Esophagus squamous epithelium (tissue), 5 donors: Measurements from ENCODE around the gene PHLDA1. TPM values are rescaled to one million over a fixed set of nuclear protein-coding genes. Genes with fewer than 3 reads are reported as not detected.

ENCODE experiments used
- DNase-seq: peaks from one replicate; lab custom pipeline; 2025; lab: John Stamatoyannopoulos, UW
- H3K27ac ChIP-seq, 4 donors: fragments of 200-600 bp; sonication (generic); one replicate each; pipeline ENCODE4 v1.5.1; 2016 to 2019; ENCODE audit warnings: mild to moderate bottlenecking in 1 of 4
- H3K27me3 ChIP-seq, 4 donors: fragments of 200-600 bp; sonication (generic); 1 replicate in 3 of 4; 2 replicates in 1 of 4; pipeline versions ENCODE4 v1.5.1 to v1.6.0; 2017 to 2021; ENCODE audit warnings: antibody characterized with exemption in 1 of 4
- H3K36me3 ChIP-seq, 3 donors: fragments of 200-600 bp; sonication (generic); one replicate each; pipeline ENCODE4 v1.5.1; 2016 to 2019
- H3K4me1 ChIP-seq, 3 donors: fragments of 200-600 bp; sonication (generic); one replicate each; pipeline ENCODE4 v1.5.1; 2017 to 2019
- H3K4me3 ChIP-seq, 4 donors: fragments of 200-600 bp; sonication (generic); 1 replicate in 3 of 4; 2 replicates in 1 of 4; pipeline ENCODE4 v1.5.1; 2016 to 2019; ENCODE audit warnings: mild to moderate bottlenecking in 2 of 4, moderate library complexity in 1 of 4
- H3K9me3 ChIP-seq, 3 donors: fragments of 200-600 bp; sonication (generic); one replicate each; pipeline ENCODE4 v1.5.1; 2016 to 2019
- POLR2A ChIP-seq, 4 donors: fragments of 450-650 bp; IDR thresholded peaks; one replicate each; pipeline ENCODE4 v1.6.1; 2017; ENCODE audit warnings: antibody characterized with exemption in 4 of 4, mild to moderate bottlenecking in 4 of 4, moderate library complexity in 3 of 4
- WGBS, 2 donors: methylation state at CpG; one replicate each; pipeline ENCODE4 v1.1.5; 2018; 5-methylcytosine and 5-hydroxymethylcytosine counted together
- intact Hi-C: fragments of 100-400 bp; cut with DNase I; formaldehyde crosslinking; loops from one replicate; pipeline ENCODE4 v1.15.0; 2022
- total RNA-seq, 4 donors: library from RNA; depleted of rRNA; stranded (reverse); fragments of >200 nt; gene quantifications; one replicate each; pipeline ENCODE4 v1.1.0, GENCODE V29; 2016
- TF ChIP-seq, protein P1 (sequence below), 6 experiments: fragments of 450-650 bp in 4 of 6; fragments of 200-600 bp in 2 of 6; sonication (generic) in 2 of 6; IDR thresholded peaks; one replicate each; pipeline ENCODE4 v1.5.1; 2016 to 2019; ENCODE audit warnings: antibody characterized with exemption in 6 of 6, mild to moderate bottlenecking in 4 of 6, moderate library complexity in 4 of 6
- donor health status: DM: yes; HTN: yes; CAD: no.

PHLDA1 gene
- total RNA-seq, 4 donors from 2014 or later = 33.8 to 77.8 (median 56.7) TPM

- no peak for DNase-seq
- intact Hi-C loops = no loop called here
- no peaks in the 10 kb centered on the region for H3K9me3 ChIP-seq
- no peak for TF ChIP-seq POLR2A (IDR thresholded peaks at IDR 0.05)
- TF ChIP-seq, protein P1, sequence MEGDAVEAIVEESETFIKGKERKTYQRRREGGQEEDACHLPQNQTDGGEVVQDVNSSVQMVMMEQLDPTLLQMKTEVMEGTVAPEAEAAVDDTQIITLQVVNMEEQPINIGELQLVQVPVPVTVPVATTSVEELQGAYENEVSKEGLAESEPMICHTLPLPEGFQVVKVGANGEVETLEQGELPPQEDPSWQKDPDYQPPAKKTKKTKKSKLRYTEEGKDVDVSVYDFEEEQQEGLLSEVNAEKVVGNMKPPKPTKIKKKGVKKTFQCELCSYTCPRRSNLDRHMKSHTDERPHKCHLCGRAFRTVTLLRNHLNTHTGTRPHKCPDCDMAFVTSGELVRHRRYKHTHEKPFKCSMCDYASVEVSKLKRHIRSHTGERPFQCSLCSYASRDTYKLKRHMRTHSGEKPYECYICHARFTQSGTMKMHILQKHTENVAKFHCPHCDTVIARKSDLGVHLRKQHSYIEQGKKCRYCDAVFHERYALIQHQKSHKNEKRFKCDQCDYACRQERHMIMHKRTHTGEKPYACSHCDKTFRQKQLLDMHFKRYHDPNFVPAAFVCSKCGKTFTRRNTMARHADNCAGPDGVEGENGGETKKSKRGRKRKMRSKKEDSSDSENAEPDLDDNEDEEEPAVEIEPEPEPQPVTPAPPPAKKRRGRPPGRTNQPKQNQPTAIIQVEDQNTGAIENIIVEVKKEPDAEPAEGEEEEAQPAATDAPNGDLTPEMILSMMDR (IDR thresholded peaks at IDR 0.05) = no peak
- no peaks in the 10 kb centered on the region for H3K27me3 ChIP-seq
- no peak overlapping the region for H3K4me3 ChIP-seq
- peaks cover 0 to 11% (median 5%) of the 10 kb centered on the region in 3 donors for H3K4me1 ChIP-seq
- H3K27ac ChIP-seq = no peak overlapping the region
- H3K36me3 ChIP-seq = peaks cover 0 to 8% (median 0%) of the 10 kb centered on the region in 3 donors
- WGBS, 2 donors = 83 to 89% methylated on average over 2 of the region's 2 CpGs
Measured at GRCh38 chr12:76041406-76041805, 9.8 kb upstream of the PHLDA1 start.

- no peak for TF ChIP-seq POLR2A (IDR thresholded peaks at IDR 0.05)
- TF ChIP-seq, protein P1 (IDR thresholded peaks at IDR 0.05) = no peak
- intact Hi-C loops = no loop called here
- H3K4me3 ChIP-seq = no peak overlapping the region
- no peak for DNase-seq
- H3K36me3 ChIP-seq = peaks cover 0 to 8% (median 0%) of the 10 kb centered on the region in 3 donors
- peaks cover 0 to 11% (median 5%) of the 10 kb centered on the region in 3 donors for H3K4me1 ChIP-seq
- H3K27me3 ChIP-seq = no peaks in the 10 kb centered on the region
- H3K9me3 ChIP-seq = no peaks in the 10 kb centered on the region
- 82 to 95% methylated on average over 4 of the region's 4 CpGs for WGBS, 2 donors
- no peak overlapping the region for H3K27ac ChIP-seq
Measured at GRCh38 chr12:76040461-76040860, 8.9 kb upstream of the PHLDA1 start.

DNA sequence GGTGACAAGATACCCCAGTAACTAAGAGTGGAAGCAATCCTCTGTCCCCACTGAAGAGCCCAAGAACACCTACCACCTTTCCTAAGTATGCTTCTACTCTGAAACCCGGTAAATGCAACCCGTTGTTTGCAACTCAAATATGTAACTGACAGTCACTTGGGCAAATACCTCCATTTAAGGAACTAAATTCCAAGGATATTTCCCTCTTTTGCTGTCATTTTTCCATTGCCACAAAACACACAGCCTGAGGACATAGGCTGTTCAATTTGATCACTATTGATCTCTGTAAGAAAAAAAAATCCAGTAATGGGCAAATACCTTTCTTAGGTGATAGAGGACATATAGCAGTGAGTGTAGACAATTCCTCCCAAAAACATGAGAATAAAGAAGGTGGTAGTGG lies 6.6 kb upstream of the PHLDA1 start:
- intact Hi-C loops = loop anchor here (5.0 to 10.0 kb wide), 2 partner anchors 307 to 511 kb away; partner anchors contain the start of gene BBS10
- Histone ChIP-seq H3K27ac (no peak overlapping the region), H3K27me3 (no peaks in the 10 kb centered on the region), H3K9me3 (no peaks in the 10 kb centered on the region), H3K36me3 (no peaks in the 10 kb centered on the region), H3K4me1 (peaks cover 0 to 19% (median 5%) of the 10 kb centered on the region in 3 donors), H3K4me3 (no peak overlapping the region)
- 57% methylated on average over 2 of the region's 2 CpGs for WGBS, 2 donors
- no peak for TF ChIP-seq POLR2A (IDR thresholded peaks at IDR 0.05)
- TF ChIP-seq, protein P1 (IDR thresholded peaks at IDR 0.05) = no peak
- no peak for DNase-seq

GRCh38 chr12:76037130-76038103 lies 5.8 kb upstream of the PHLDA1 start:
- Histone ChIP-seq H3K36me3 (no peaks in the 10 kb centered on the region), H3K4me1 (peaks cover 0 to 26% (median 5%) of the 10 kb centered on the region in 3 donors), H3K9me3 (no peaks in the 10 kb centered on the region), H3K27me3 (no peaks in the 10 kb centered on the region), H3K4me3 (no peak overlapping the region), H3K27ac (no peak overlapping the region)
- TF ChIP-seq, protein P1 (IDR thresholded peaks at IDR 0.05) = peak; percentile 46 to 92 (median 84)
- no peak for TF ChIP-seq POLR2A (IDR thresholded peaks at IDR 0.05)
- no peak for DNase-seq
- intact Hi-C loops = loop anchor here (5.0 to 10.0 kb wide), 2 partner anchors 307 to 510 kb away; partner anchors contain the start of gene BBS10
- 16 to 22% methylated on average over 13 of the region's 13 CpGs for WGBS, 2 donors

GRCh38 chr12:76035045-76035444 lies 3.5 kb upstream of the PHLDA1 start:
- intact Hi-C loops = loop anchor here (5.0 to 10.0 kb wide), 2 partner anchors 310 to 508 kb away; partner anchors contain the start of gene BBS10
- H3K27me3 ChIP-seq = no peaks in the 10 kb centered on the region
- no peaks in the 10 kb centered on the region for H3K9me3 ChIP-seq
- no peak overlapping the region for H3K4me3 ChIP-seq
- DNase-seq = no peak
- no peaks in the 10 kb centered on the region for H3K36me3 ChIP-seq
- no peak overlapping the region for H3K27ac ChIP-seq
- WGBS, 2 donors = 48 to 80% methylated on average over 2 to 3 of the region's 3 CpGs
- peaks cover 0 to 28% (median 5%) of the 10 kb centered on the region in 3 donors for H3K4me1 ChIP-seq
- no peak for TF ChIP-seq POLR2A (IDR thresholded peaks at IDR 0.05)
